Thyroid gland (tissue), 4 donors: Measurements from ENCODE around the gene CAPG.

Experiments
- CTCF ChIP-seq, 6 experiments: fragments of 200-600 bp in 3 of 6; fragments of 450-650 bp in 3 of 6; sonication (generic) in 3 of 6; IDR thresholded peaks; one replicate each; pipeline ENCODE4 v1.5.1; 2016 to 2019; ENCODE audit warnings: antibody characterized with exemption in 6 of 6, mild to moderate bottlenecking in 2 of 6, inconsistent platforms in 1 of 6, moderate library complexity in 1 of 6
- POLR2A ChIP-seq, 2 donors: fragments of 450-650 bp; IDR thresholded peaks; one replicate each; pipeline ENCODE4 v1.6.1; 2017; ENCODE audit warnings: antibody characterized with exemption in 2 of 2, mild to moderate bottlenecking in 2 of 2, moderate library complexity in 1 of 2

GRCh38 chr2:85437488-85438200 is 27.5 kb upstream of the CAPG start:
- TF ChIP-seq CTCF (IDR thresholded peaks at IDR 0.05), result no peak
- TF ChIP-seq POLR2A (IDR thresholded peaks at IDR 0.05), result peak; percentile 86 to 90
